T-cell (primary cell): ENCODE results near the gene KDM5B. TPM values are rescaled to one million over a fixed set of nuclear protein-coding genes. Genes with fewer than 3 reads are reported as not detected.

Experiments used
- ATAC-seq, 4 experiments: fragments of 200-7000 bp in 3 of 4; fragments of 150-1000 bp in 1 of 4; cut with Tn5 transposase; replicated peaks in 1 of 4; 1 replicate in 3 of 4; 2 replicates in 1 of 4; pipeline ENCODE4 v1.10.0; 2021; ENCODE audit warnings: moderate library complexity in 3 of 4, mild to moderate bottlenecking in 2 of 4, moderate number of reproducible peaks in 1 of 4
- CTCF ChIA-PET, 2 donors: fragments of 300-600 bp; sonication (Branson Sonifier 250); formaldehyde crosslinking; loops; one replicate each; lab custom pipeline; 2022; ENCODE audit warnings: antibody characterized with exemption in 2 of 2; lab: Charles Lee
- POLR2A ChIA-PET, 2 donors: fragments of 300-600 bp; sonication (Branson Sonifier 250); formaldehyde crosslinking; loops; one replicate each; lab custom pipeline; 2022; ENCODE audit warnings: antibody characterized with exemption in 2 of 2; lab: Charles Lee
- DNase-seq, 35 experiments: peaks; one replicate each; pipeline versions ENCODE4 v3.0.0 to v3.0.0-alpha.2; 2013 to 2023
- H3K27ac ChIP-seq: one replicate; pipeline ENCODE4 v1.5.1; 2013; ENCODE audit warnings: low read length
- H3K27me3 ChIP-seq, 2 experiments: replicated peaks in 1 of 2; 1 replicate in 1 of 2; 2 replicates in 1 of 2; pipeline versions ENCODE4 v1.6.1 to v1.7.0; 2013; ENCODE audit warnings: low read length in 1 of 2, mixed read lengths in 1 of 2; ENCODE audit not compliant: control insufficient read depth in 2 of 2, insufficient read depth in 2 of 2; ENCODE audit errors: extremely low read depth in 1 of 2
- H3K36me3 ChIP-seq, 2 donors: 1 replicate in 1 of 2; 2 replicates in 1 of 2; pipeline versions ENCODE4 v1.6.1 to v1.7.0; 2013; ENCODE audit warnings: low read length in 1 of 2; ENCODE audit not compliant: control insufficient read depth in 2 of 2, insufficient read depth in 1 of 2; ENCODE audit errors: extremely low read depth in 1 of 2
- H3K4me1 ChIP-seq, 2 experiments: 1 replicate in 1 of 2; 2 replicates in 1 of 2; pipeline versions ENCODE4 v1.6.1 to v1.7.0; 2013; ENCODE audit warnings: low read length in 2 of 2, mixed read lengths in 1 of 2; ENCODE audit not compliant: insufficient read depth in 2 of 2, control insufficient read depth in 1 of 2; ENCODE audit errors: extremely low read depth in 1 of 2
- H3K4me3 ChIP-seq, 2 donors: 1 replicate in 1 of 2; 2 replicates in 1 of 2; pipeline versions ENCODE4 v1.5.1 to v1.7.0; 2013; ENCODE audit warnings: mild to moderate bottlenecking in 2 of 2, low read length in 1 of 2, moderate library complexity in 1 of 2; ENCODE audit not compliant: control insufficient read depth in 1 of 2; ENCODE audit errors: extremely low read depth in 1 of 2
- H3K9me3 ChIP-seq: 2 replicates; pipeline ENCODE4 v1.7.0; 2013
- H3K27ac Mint-ChIP-seq, 2 donors: one replicate each; pipeline ENCODE4 v1.8.0; 2020 to 2021; ENCODE audit warnings: mild to moderate bottlenecking in 2 of 2, mixed read lengths in 2 of 2
- H3K27me3 Mint-ChIP-seq, 2 donors: one replicate each; pipeline ENCODE4 v1.8.0; 2021 to 2022; ENCODE audit warnings: mixed read lengths in 2 of 2
- H3K36me3 Mint-ChIP-seq: one replicate; pipeline ENCODE4 v1.8.0; 2021; ENCODE audit warnings: mixed read lengths
- H3K4me1 Mint-ChIP-seq, 3 donors: one replicate each; pipeline ENCODE4 v1.8.0; 2020 to 2022; ENCODE audit warnings: mixed read lengths in 3 of 3, mild to moderate bottlenecking in 1 of 3
- H3K4me3 Mint-ChIP-seq, 3 donors: one replicate each; pipeline ENCODE4 v1.8.0; 2020 to 2022; ENCODE audit warnings: mild to moderate bottlenecking in 3 of 3, mixed read lengths in 3 of 3, moderate library complexity in 3 of 3
- H3K9me3 Mint-ChIP-seq, 3 donors: one replicate each; pipeline ENCODE4 v1.8.0; 2020 to 2022; ENCODE audit warnings: mixed read lengths in 3 of 3
- WGBS: methylation state at CpG from one replicate; pipeline ENCODE4 v1.1.5; 2013; ENCODE audit warnings: missing lambda C conversion rate; ENCODE audit not compliant: insufficient coverage; 5-methylcytosine and 5-hydroxymethylcytosine counted together
- total RNA-seq, 35 experiments: library from RNA in 6 of 35; stranded (reverse) in 6 of 35; fragments of 120-200 nt in 1 of 35; gene quantifications; one replicate each; pipeline versions ENCODE4 v1.2.1 to v1.2.4 and lab custom pipeline; 2013 to 2026

KDM5B gene
- total RNA-seq, 5 donors from 2014 or later (not counting 1 experiment from before 2014, with no cell fraction given): 46.3 to 71.7 (median 56.5) TPM

DNA sequence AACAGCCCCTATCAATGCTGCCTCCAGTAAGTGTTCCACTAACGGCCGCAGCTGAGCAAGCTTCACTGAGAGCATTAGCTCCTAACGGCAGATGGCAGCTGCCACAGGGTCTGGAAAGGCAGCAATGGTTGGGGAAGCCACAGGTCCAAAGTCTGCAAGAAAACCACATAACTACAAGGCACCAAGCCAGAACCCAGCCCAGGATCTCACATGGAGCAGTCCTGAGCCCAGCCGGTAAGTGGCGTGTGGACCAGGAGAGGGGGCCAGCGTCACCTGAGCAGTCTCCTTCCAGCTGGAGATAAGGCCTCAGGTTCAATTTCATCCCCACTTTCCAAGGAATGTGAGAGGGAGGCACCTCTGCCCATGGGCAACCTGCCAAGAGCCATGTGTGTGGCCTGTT, 111.2 kb downstream of the KDM5B start:
- CTCF ChIA-PET: interaction anchor here in 1 of 2 donors (0.6 kb wide), 1 partner anchor 457 kb away, joined by 3 read pairs; no protein-coding TSS in a partner anchor
- Histone ChIP-seq H3K27ac (no peak overlapping the region), H3K4me1 (peaks cover 0 to 5% of the 10 kb centered on the region in 2 experiments), H3K36me3 (no peaks in the 10 kb centered on the region), H3K27me3 (peaks cover 0 to 52% of the 10 kb centered on the region in 2 experiments), H3K9me3 (no peaks in the 10 kb centered on the region), H3K4me3 (no peak overlapping the region)
- H3K4me1 Mint-ChIP-seq: peaks cover 0 to 5% (median 0%) of the 10 kb centered on the region in 3 donors
- peaks cover 38 to 50% of the 10 kb centered on the region in 2 donors for H3K27me3 Mint-ChIP-seq
- POLR2A ChIA-PET: no interaction called here
- WGBS: 80% methylated on average over 3 of the region's 6 CpGs
- H3K9me3 Mint-ChIP-seq: peaks cover 2 to 4% (median 4%) of the 10 kb centered on the region in 3 donors
- no peak overlapping the region for H3K4me3 Mint-ChIP-seq
- H3K36me3 Mint-ChIP-seq: no peaks in the 10 kb centered on the region
- DNase-seq (no peak), ATAC-seq (no peak)
- no peak overlapping the region for H3K27ac Mint-ChIP-seq

DNA sequence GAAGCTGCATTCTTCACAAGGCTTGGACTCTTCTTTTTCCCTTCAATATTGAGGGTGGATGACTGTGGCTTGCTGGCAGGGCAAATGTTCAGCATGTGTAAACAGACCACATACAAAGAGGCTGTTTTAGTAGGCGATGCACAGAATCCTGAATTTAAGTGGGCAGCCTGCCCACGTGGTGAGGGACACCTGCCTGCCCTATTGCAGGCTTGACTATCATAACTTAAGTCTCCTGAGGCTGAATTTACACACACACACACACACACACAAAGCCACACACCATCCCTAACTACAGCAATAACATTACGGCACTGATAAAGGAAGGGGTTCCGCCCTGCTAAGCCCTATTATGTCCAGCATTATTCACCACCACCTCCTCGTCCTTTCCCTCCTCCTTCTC, 113.9 kb downstream of the KDM5B start:
- DNase-seq (no peak), ATAC-seq (no peak)
- peaks cover 2 to 4% (median 4%) of the 10 kb centered on the region in 3 donors for H3K9me3 Mint-ChIP-seq
- H3K4me3 ChIP-seq: no peak overlapping the region
- H3K27ac Mint-ChIP-seq: no peak overlapping the region
- H3K4me1 ChIP-seq: peaks cover 0 to 5% of the 10 kb centered on the region in 2 experiments
- WGBS: 62% methylated on average over 5 of the region's 5 CpGs
- no peaks in the 10 kb centered on the region for H3K36me3 ChIP-seq
- ChIA-PET POLR2A (no interaction called here), CTCF (no interaction called here)
- H3K36me3 Mint-ChIP-seq: no peaks in the 10 kb centered on the region
- no peak overlapping the region for H3K4me3 Mint-ChIP-seq
- H3K27me3 Mint-ChIP-seq: peaks cover 51 to 66% of the 10 kb centered on the region in 2 donors
- no peaks in the 10 kb centered on the region for H3K9me3 ChIP-seq
- H3K4me1 Mint-ChIP-seq: peaks cover 0 to 5% (median 0%) of the 10 kb centered on the region in 3 donors
- H3K27ac ChIP-seq: no peak overlapping the region
- H3K27me3 ChIP-seq: peaks cover 0 to 53% of the 10 kb centered on the region in 2 experiments

DNA sequence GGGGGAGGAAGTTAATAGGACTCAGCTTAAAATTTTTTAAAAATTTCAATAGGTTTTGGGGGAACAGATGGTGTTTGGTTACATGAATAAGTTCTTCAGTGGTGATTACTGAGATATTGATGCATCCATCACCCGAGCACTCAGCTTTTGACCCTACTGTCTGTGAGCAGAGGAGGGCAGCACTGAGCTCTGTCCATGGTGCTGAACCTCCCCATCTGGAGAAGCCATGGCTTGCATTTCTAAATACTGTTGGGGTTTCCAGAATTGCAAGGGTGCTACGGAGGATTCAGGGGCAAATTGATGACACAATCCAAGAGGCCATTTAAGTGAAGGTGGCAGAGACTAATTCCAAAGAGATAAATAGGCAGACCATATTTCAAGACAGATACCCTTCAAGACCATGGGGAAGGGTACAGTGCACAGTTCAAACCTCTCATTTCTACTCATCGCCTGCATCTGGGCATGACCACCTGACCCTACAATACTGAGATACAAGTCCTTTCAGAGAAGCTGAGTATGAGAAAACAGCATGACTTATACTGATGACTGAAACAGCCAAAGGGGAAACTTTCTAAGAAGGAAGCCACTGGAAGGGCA, 115.2 kb downstream of the KDM5B start:
- H3K27me3 Mint-ChIP-seq: peaks cover 50 to 70% of the 10 kb centered on the region in 2 donors
- no peaks in the 10 kb centered on the region for H3K36me3 Mint-ChIP-seq
- Histone ChIP-seq H3K4me1 (peaks cover 0 to under 1% of the 10 kb centered on the region in 2 experiments), H3K4me3 (no peak overlapping the region), H3K36me3 (no peaks in the 10 kb centered on the region), H3K27ac (no peak overlapping the region), H3K9me3 (no peaks in the 10 kb centered on the region), H3K27me3 (peaks cover 0 to 48% of the 10 kb centered on the region in 2 experiments)
- POLR2A ChIA-PET: no interaction called here
- peak overlapping the region in 1 of 2 donors; percentile 74 for H3K27ac Mint-ChIP-seq
- H3K4me1 Mint-ChIP-seq: peaks cover 0 to under 1% (median 0%) of the 10 kb centered on the region in 3 donors
- CTCF ChIA-PET: interaction anchor here in 1 of 2 donors (0.6 kb wide), 1 partner anchor 347 kb away, joined by 3 read pairs; no protein-coding TSS in a partner anchor
- DNase-seq: peak in 34 of 35 experiments; percentile 11 to 80 (median 52)
- WGBS: no CpG with 5 or more reads among the region's 3 CpGs
- H3K4me3 Mint-ChIP-seq: no peak overlapping the region
- peak; percentile 48 to 70 (median 64) for ATAC-seq
- peaks cover 2 to 4% (median 4%) of the 10 kb centered on the region in 3 donors for H3K9me3 Mint-ChIP-seq

DNA sequence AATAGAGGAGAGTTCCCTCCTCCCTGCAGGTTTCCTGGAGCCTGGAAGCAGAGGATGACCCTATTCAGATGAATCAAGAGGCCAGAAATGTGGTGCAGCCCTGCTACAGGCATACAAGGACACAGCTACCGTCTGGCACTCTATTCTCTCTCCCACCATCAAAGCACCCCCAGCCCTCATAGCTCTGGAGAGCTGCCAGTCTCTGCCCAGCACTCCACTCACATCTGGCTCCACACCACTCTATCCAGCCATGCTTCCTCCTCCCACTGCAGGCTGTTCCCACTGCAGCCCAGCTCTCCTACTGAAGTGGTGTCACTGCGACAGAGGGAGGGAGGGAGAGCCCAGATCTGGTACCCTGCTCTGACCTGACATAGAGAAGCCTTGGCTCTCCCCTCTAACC, 116.4 kb downstream of the KDM5B start:
- H3K27me3 ChIP-seq: peaks cover 0 to 43% of the 10 kb centered on the region in 2 experiments
- H3K9me3 ChIP-seq: no peaks in the 10 kb centered on the region
- CTCF ChIA-PET: interaction anchor here in 1 of 2 donors (0.6 to 0.9 kb wide), 2 partner anchors 33 to 193 kb away, joined by 3 read pairs; no protein-coding TSS in a partner anchor
- Mint-ChIP-seq H3K27me3 (peaks cover 49 to 68% of the 10 kb centered on the region in 2 donors), H3K36me3 (no peaks in the 10 kb centered on the region), H3K4me1 (no peaks in the 10 kb centered on the region), H3K27ac (no peak overlapping the region), H3K4me3 (no peak overlapping the region), H3K9me3 (peaks cover 2 to 4% (median 4%) of the 10 kb centered on the region in 3 donors)
- H3K27ac ChIP-seq: no peak overlapping the region
- no peak for DNase-seq
- WGBS: 70% methylated on average over 1 of the region's 2 CpGs
- no peak for ATAC-seq
- POLR2A ChIA-PET: no interaction called here
- H3K4me3 ChIP-seq: no peak overlapping the region
- H3K36me3 ChIP-seq: no peaks in the 10 kb centered on the region
- no peaks in the 10 kb centered on the region for H3K4me1 ChIP-seq

DNA sequence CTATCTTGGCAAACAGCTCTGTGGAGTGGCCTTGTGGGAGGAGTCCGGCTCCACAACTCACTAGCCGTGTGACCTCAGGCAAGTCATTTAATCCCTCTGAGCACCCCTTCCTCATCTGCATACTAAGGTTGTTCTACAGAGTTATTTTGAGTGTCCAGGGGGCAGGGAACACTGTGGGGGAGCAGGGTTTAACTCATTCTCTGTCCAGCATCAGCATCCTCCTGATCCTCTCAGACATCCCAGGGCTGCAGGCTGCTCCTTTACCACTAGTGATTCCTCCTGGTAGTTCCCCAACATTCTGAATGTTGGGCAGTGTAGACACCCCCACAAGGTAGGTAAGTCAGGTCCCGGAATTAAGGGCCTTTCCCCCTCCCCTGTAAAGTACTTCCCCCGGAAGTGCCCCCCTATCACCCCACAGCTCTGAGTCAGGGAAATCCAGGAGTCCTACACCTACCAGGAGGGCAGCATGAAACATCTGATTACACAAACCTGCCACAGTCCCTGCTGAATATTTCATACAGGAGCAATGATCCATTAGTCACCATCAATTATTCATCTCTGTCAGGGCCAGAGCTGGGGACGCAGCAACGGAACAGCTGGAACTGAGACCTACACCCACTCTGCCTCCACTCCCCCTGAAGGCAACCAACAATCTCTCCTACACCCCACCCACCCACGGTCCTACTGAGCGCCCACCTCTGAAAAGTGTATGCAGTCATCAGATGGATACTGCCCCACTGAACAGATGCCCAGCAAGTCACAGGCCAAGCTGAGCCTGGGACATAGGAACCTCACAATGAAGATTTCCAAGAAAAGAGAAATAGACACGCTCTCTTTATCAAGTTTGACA, 118.5 kb downstream of the KDM5B start:
- H3K27ac Mint-ChIP-seq: no peak overlapping the region
- Histone ChIP-seq H3K4me1 (no peaks in the 10 kb centered on the region), H3K27ac (no peak overlapping the region), H3K4me3 (no peak overlapping the region), H3K9me3 (no peaks in the 10 kb centered on the region), H3K36me3 (no peaks in the 10 kb centered on the region), H3K27me3 (peaks cover 0 to 40% of the 10 kb centered on the region in 2 experiments)
- no peak for DNase-seq
- no peaks in the 10 kb centered on the region for H3K36me3 Mint-ChIP-seq
- H3K4me3 Mint-ChIP-seq: no peak overlapping the region
- POLR2A ChIA-PET: no interaction called here
- peaks cover 36 to 58% of the 10 kb centered on the region in 2 donors for H3K27me3 Mint-ChIP-seq
- ATAC-seq: no peak
- no peaks in the 10 kb centered on the region for H3K4me1 Mint-ChIP-seq
- WGBS: 69% methylated on average over 5 of the region's 9 CpGs
- CTCF ChIA-PET: no interaction called here
- H3K9me3 Mint-ChIP-seq: peaks cover 2 to 4% (median 4%) of the 10 kb centered on the region in 3 donors

DNA sequence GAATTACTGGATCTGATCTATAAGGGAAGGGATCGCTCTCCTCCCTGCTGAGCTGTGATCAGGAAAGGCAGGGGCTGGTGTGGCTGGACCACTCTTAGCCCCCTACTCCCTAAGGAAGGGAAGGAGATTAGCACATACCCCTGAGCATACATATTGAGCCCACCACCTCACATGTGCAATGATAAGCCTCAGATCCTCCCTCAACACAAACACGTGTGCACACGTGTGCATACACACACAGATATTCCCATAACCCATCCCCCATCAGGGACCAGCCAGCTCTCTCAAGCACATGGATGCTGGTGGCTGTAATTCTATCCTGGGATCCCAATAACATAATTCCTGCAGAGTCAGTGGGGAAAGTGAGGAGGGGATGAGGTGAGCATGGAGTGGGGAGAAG, 119.1 kb downstream of the KDM5B start:
- no peaks in the 10 kb centered on the region for H3K9me3 ChIP-seq
- no peaks in the 10 kb centered on the region for H3K36me3 ChIP-seq
- H3K4me1 ChIP-seq: no peaks in the 10 kb centered on the region
- ChIA-PET POLR2A (no interaction called here), CTCF (interaction anchor here in 1 of 2 donors (0.8 kb wide), 1 partner anchor 13 kb away, joined by 4 read pairs; no protein-coding TSS in a partner anchor)
- Mint-ChIP-seq H3K4me1 (no peaks in the 10 kb centered on the region), H3K27me3 (peaks cover 34 to 54% of the 10 kb centered on the region in 2 donors), H3K36me3 (no peaks in the 10 kb centered on the region), H3K4me3 (no peak overlapping the region), H3K27ac (no peak overlapping the region), H3K9me3 (peaks cover 2 to 4% (median 4%) of the 10 kb centered on the region in 3 donors)
- no CpG with 5 or more reads among the region's 3 CpGs for WGBS
- H3K4me3 ChIP-seq: no peak overlapping the region
- DNase-seq (no peak), ATAC-seq (no peak)
- peaks cover 0 to 39% of the 10 kb centered on the region in 2 experiments for H3K27me3 ChIP-seq
- H3K27ac ChIP-seq: no peak overlapping the region
